ENCODE results near the gene TMTC2. TPM values are rescaled to one million over a fixed set of nuclear protein-coding genes. Genes with fewer than 3 reads are reported as not detected.

The TMTC2 gene
- total RNA-seq, 6 experiments from 2014 or later = 0.75 to 3.2 (median 1.1) TPM

DNA sequence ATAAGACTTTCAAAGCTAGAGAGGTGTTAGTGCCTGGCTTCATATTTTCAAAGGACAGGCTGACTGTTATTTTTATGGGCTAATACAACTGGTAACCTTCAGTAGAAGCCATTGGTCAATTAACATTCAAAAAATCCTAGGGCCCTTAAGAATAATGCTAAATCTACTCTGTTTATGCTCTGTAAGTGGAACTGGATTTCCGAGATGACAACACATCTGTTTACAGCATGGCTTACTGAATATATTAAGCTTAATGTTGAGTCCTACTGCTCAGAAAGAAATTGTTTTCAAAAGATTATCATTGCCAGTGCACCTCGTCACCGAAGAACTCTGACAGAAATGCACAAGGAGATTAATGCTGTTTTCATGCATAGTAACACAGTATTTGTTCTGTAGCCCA is 239.9 kb downstream of the TMTC2 start:
- H3K4me3 Mint-ChIP-seq = no peak overlapping the region
- no peaks in the 10 kb centered on the region for H3K27me3 Mint-ChIP-seq (ENCODE audit: insufficient read depth)
- H3K36me3 Mint-ChIP-seq (ENCODE audit: low read depth) = no peaks in the 10 kb centered on the region
- no peak for DNase-seq
- H3K9me3 Mint-ChIP-seq = peaks cover 36% of the 10 kb centered on the region
- H3K4me1 Mint-ChIP-seq (ENCODE audit: low read depth) = no peaks in the 10 kb centered on the region
- TF ChIP-seq, protein P1, sequence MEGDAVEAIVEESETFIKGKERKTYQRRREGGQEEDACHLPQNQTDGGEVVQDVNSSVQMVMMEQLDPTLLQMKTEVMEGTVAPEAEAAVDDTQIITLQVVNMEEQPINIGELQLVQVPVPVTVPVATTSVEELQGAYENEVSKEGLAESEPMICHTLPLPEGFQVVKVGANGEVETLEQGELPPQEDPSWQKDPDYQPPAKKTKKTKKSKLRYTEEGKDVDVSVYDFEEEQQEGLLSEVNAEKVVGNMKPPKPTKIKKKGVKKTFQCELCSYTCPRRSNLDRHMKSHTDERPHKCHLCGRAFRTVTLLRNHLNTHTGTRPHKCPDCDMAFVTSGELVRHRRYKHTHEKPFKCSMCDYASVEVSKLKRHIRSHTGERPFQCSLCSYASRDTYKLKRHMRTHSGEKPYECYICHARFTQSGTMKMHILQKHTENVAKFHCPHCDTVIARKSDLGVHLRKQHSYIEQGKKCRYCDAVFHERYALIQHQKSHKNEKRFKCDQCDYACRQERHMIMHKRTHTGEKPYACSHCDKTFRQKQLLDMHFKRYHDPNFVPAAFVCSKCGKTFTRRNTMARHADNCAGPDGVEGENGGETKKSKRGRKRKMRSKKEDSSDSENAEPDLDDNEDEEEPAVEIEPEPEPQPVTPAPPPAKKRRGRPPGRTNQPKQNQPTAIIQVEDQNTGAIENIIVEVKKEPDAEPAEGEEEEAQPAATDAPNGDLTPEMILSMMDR (IDR thresholded peaks at IDR 0.05) = no peak
- H3K27ac Mint-ChIP-seq = no peak overlapping the region

DNA sequence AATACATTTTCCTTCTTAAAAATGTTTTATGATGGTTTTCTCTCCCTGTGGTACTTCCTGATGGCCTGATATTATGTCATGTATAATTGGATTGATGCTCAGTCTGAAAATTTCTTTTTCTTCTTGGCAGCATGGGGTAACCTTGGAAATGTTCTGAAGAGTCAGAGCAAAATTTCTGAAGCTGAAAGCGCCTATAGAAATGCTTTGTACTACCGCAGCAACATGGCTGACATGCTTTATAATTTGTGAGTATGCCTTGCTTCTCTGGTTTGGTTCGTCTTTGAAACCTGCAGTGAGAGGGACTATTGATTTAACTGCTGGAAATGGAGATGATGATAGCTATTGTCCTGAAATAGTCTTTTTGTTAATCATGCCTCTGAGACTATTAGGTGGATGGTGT is 243.6 kb downstream of the TMTC2 start:
- Mint-ChIP-seq H3K4me1 (ENCODE audit: low read depth) (no peaks in the 10 kb centered on the region), H3K36me3 (ENCODE audit: low read depth) (no peaks in the 10 kb centered on the region), H3K27ac (no peak overlapping the region), H3K27me3 (ENCODE audit: insufficient read depth) (no peaks in the 10 kb centered on the region), H3K4me3 (no peak overlapping the region), H3K9me3 (peaks cover 25% of the 10 kb centered on the region)
- no peak for DNase-seq
- TF ChIP-seq, protein P1 (IDR thresholded peaks at IDR 0.05) = no peak

GRCh38 chr12:82931349-82932116 is 244.8 kb downstream of the TMTC2 start:
- H3K36me3 Mint-ChIP-seq (ENCODE audit: low read depth) = no peaks in the 10 kb centered on the region
- peaks cover 25% of the 10 kb centered on the region for H3K9me3 Mint-ChIP-seq
- H3K4me1 Mint-ChIP-seq (ENCODE audit: low read depth) = no peaks in the 10 kb centered on the region
- TF ChIP-seq, protein P1 (IDR thresholded peaks at IDR 0.05) = no peak
- no peaks in the 10 kb centered on the region for H3K27me3 Mint-ChIP-seq (ENCODE audit: insufficient read depth)
- H3K27ac Mint-ChIP-seq = no peak overlapping the region
- DNase-seq = no peak
- no peak overlapping the region for H3K4me3 Mint-ChIP-seq

DNA sequence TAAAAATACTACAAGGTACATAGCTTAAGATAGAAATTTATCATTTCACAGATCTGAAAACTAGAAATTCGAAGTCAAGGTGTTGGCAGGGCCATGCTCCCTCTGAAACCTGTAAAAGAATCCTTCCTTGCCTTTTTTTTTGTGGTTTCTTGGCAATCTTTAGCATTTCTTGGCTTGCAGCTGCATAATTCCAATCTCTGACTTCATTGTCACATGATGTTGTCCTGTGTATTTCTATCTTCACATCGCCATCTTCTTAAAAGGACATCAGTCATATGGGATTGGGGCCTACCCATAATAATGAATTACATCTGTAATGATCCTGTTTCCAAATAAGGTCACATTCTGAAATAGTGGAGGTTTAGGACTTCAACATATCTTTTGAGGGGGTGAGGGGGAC is 250.4 kb downstream of the TMTC2 start:
- H3K36me3 Mint-ChIP-seq (ENCODE audit: low read depth) = no peaks in the 10 kb centered on the region
- H3K9me3 Mint-ChIP-seq = peaks cover 15% of the 10 kb centered on the region
- no peaks in the 10 kb centered on the region for H3K4me1 Mint-ChIP-seq (ENCODE audit: low read depth)
- TF ChIP-seq, protein P1 (IDR thresholded peaks at IDR 0.05) = no peak
- H3K27ac Mint-ChIP-seq = no peak overlapping the region
- no peak for DNase-seq
- no peaks in the 10 kb centered on the region for H3K27me3 Mint-ChIP-seq (ENCODE audit: insufficient read depth)
- H3K4me3 Mint-ChIP-seq = no peak overlapping the region

DNA sequence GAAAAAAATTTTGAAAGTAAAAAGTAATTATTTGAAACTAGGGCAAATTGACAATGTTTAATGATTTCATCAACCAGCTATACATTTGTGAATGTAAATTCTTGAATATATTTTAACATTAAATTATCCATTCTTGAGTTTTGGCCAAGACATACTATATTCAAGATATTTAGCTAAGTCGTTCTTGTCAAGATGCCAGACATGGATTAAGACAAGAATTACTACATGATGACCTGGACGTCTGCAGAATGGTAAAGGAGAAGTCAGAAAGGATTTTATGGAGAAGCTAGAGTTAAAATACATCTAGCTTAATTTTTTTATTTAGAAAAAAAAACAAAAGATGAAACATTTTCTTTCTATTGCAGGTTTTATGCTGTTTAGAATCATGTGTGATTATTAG is 255.8 kb downstream of the TMTC2 start:
- TF ChIP-seq, protein P1 (IDR thresholded peaks at IDR 0.05) = no peak
- Mint-ChIP-seq H3K9me3 (peaks cover 24% of the 10 kb centered on the region), H3K4me1 (ENCODE audit: low read depth) (no peaks in the 10 kb centered on the region), H3K36me3 (ENCODE audit: low read depth) (no peaks in the 10 kb centered on the region), H3K4me3 (no peak overlapping the region), H3K27me3 (ENCODE audit: insufficient read depth) (no peaks in the 10 kb centered on the region), H3K27ac (no peak overlapping the region)
- no peak for DNase-seq
